HG03354 (cell line): ENCODE measurements around the gene GPR39.

Experiments
- ATAC-seq: cut with Tn5 transposase; IDR thresholded peaks from one replicate; pipeline ENCODE4 v1.9.1; 2021; ENCODE audit warnings: mild to moderate bottlenecking; ENCODE audit not compliant: unreplicated experiment, poor library complexity, severe bottlenecking

Gene GPR39

GRCh38 chr2:132654335-132654734 is 237.7 kb downstream of the GPR39 start:
- ATAC-seq: no peak

- ATAC-seq: no peak
Observed at GRCh38 chr2:132654968-132655367, 238.4 kb downstream of the GPR39 start.

GRCh38 chr2:132656266-132656975 is 239.8 kb downstream of the GPR39 start:
- ATAC-seq: no peak

GRCh38 chr2:132659331-132659730 is 242.7 kb downstream of the GPR39 start:
- ATAC-seq: no peak

- no peak for ATAC-seq
Observed at GRCh38 chr2:132662732-132663131, 246.1 kb downstream of the GPR39 start.

- ATAC-seq: no peak
Observed at GRCh38 chr2:132664096-132664495, 247.5 kb downstream of the GPR39 start.

GRCh38 chr2:132665401-132666140 is 249.0 kb downstream of the GPR39 start:
- ATAC-seq: no peak

GRCh38 chr2:132667706-132668105 is 251.1 kb downstream of the GPR39 start:
- no peak for ATAC-seq

- no peak for ATAC-seq
Observed at GRCh38 chr2:132668189-132668823, 251.7 kb downstream of the GPR39 start.

- peak; percentile 20 for ATAC-seq
Observed at GRCh38 chr2:132668987-132669907, 252.6 kb downstream of the GPR39 start.

- ATAC-seq: peak; percentile 44
Observed at GRCh38 chr2:132669908-132670495, 253.4 kb downstream of the GPR39 start, which contains the start of gene LYPD1. LYPD1 (minus strand) TSS chr2:132670205; CDS start chr2:132669932, 273 bp downstream.

- ATAC-seq: no peak
Observed at GRCh38 chr2:132670496-132671150, 254.0 kb downstream of the GPR39 start.

- ATAC-seq: no peak
Observed at GRCh38 chr2:132671151-132671835, 254.7 kb downstream of the GPR39 start.

- ATAC-seq: no peak
Observed at GRCh38 chr2:132676999-132677398, 260.4 kb downstream of the GPR39 start.

- no peak for ATAC-seq
Observed at GRCh38 chr2:132677661-132678060, 261.1 kb downstream of the GPR39 start.

- ATAC-seq: no peak
Observed at GRCh38 chr2:132678483-132678882, 261.9 kb downstream of the GPR39 start.

GRCh38 chr2:132680544-132680943 is 263.9 kb downstream of the GPR39 start:
- ATAC-seq: no peak

- no peak for ATAC-seq
Observed at GRCh38 chr2:132681766-132682165, 265.2 kb downstream of the GPR39 start.
